ENCODE measurements around the gene CRAT.

- TF ChIP-seq CTCF (IDR thresholded peaks at IDR 0.05): no peak
- TF ChIP-seq POLR2AphosphoS5 (IDR thresholded peaks at IDR 0.05): no peak
- no peak for TF ChIP-seq EP300 (IDR thresholded peaks at IDR 0.05)
These were observed 30.8 kb downstream of the CRAT start for GRCh38 chr9:129079829-129080228.

All from stomach (tissue), 4 donors.